Hypothalamus (tissue), 51 donors: ENCODE data around the gene PRKCA.

ENCODE experiments used
- DNase-seq, 51 donors: peaks; one replicate each; lab custom pipeline; 2025; lab: John Stamatoyannopoulos, UW

PRKCA gene

DNA sequence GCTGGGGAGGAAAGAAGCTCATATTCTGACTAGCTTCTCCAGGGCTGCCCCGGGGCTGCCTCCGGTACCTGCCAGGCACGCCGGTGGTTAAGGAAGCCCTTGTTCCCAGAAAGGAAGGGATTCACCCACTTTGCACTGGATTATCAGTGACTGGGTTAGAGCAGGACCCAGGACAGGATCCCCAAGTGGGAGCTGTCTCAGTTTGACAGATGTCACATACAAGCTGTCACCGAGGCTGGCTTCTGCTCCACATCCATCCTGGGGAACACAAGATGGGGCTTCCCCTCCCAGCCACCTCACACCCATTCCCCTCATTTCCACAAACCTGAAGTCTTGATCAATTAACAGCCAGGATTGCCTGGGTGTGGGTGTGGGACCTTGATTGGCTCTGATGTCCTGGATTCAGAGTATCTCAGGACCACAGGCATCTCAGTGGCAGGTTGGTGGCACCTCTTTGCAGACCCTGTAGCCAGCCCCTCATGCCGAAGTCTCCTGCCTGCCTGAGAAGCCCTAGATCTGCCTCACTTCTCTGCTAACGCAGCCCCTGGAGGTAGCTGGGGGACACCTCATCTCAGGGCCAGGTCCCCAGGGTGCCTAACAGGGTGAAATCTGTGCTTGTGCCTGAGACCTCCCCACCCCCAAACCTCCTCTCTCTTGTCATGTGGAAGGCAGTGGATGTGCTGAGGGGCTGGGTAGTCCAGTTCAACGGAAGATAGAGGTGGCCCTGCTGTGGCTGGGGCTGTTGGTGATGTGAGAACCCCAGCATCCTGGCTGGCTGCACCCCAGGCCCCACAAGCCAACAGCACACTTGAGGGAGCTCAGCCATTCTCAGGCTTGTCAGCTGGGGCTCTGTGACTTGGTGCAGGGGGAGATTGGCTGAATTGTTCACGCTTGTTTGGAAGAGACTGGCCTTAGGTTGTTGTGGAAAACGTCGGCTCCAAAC, 533.9 kb downstream of the PRKCA start:
- no peak for DNase-seq

DNA sequence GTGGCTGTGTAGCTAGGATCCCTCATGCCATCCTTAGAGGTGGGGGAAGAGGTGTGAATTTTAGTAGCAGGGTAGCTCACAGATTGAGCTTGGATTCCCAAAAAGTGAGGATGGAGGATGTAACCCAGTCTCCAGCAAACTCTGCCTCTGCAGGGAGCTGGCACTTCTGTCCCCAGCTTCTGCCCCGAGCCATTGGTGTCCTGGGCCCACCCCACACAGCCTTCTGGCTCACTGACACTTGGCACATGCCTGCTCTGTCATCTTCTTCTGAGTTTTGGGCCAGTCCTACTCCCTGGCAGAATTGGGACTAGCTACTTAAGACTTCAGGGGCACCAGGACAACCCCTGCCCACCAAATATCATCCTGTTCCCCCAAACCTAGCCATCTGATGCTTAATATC, 534.8 kb downstream of the PRKCA start:
- DNase-seq: no peak

- no peak for DNase-seq
These were observed 535.7 kb downstream of the PRKCA start for GRCh38 chr17:66837885-66838665.

- DNase-seq: no peak
These were observed 537.2 kb downstream of the PRKCA start for GRCh38 chr17:66839616-66840015.

GRCh38 chr17:66840061-66840460, 537.6 kb downstream of the PRKCA start:
- no peak for DNase-seq

DNA sequence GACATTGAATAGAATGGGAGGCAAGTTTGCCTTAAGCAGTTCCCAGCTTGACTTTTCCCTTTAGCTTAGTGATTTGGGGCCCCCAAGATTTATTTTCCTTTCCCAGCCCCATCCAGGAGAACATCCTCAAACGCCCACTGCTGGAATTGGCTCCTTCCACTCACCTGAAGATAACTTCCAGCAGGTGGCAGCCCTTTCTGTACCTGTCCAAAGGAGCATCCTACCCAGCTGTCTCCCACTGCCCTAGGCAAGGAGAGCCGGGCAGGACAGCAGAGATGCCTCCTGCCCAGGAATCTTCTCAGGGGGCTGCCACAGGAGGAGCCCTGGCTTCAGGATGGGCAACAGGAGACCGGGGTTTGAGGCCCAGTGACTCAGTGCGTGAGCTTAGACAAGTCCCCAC, 538.9 kb downstream of the PRKCA start:
- no peak for DNase-seq

DNA sequence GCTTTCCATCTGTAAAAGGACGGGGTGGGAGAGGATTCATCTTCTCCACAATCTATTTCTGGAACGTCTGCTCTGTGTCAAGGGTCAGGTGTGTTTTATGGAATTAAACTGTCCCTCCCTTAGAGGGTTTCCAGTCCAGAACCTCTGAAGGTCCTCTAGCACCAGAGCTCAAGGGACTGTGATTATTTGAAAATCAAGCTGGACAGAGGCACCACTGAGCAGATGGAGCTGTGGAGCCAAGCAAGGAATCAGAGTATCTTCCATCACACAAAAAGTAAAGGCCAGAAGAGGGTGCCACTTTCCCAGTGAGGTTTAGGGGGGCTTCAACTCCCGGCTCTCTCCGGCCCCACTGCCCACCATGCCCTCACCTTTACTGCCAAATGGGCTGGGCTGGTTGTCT, 539.3 kb downstream of the PRKCA start:
- DNase-seq: no peak

DNA sequence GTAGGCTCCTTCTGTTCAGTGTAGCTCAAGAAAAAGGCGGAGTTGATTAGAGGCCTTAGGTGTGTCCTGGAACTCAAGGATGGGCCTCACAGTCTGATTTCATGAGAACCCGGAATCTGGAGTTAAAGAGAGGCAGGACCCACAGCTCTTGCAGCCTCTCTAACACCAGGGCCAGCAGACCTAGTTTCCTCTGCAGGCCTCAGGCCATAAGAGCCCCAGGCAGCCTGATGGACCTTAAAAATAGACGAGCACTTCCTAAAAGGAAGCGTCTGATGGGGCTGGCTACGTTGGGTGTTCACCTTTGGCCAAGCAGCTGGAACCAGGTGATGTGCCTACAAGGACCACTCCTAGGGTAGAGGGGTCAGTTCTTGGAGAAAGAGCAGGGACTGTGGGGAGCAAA, 540.1 kb downstream of the PRKCA start:
- DNase-seq: no peak

DNA sequence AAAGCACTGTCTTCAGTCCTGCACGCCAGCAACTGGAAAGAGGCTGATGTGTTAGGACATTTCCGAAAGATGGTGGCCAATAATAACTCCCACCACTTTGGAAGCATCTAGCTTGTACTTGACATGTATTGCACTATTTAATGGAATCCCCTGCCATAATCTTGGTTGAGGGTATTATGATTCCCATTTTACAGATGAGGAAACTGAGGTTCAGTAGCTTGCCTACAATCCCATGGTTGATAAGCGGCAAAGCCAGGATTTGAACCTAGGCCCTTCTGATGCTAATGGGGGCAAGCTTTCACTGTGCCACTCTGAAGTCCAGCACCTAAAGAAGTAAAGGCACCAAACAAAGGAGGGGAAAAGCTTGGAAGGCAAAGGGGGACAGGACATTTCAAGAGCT, 540.5 kb downstream of the PRKCA start:
- DNase-seq: no peak

GRCh38 chr17:66843627-66844026, 541.2 kb downstream of the PRKCA start:
- no peak for DNase-seq

DNA sequence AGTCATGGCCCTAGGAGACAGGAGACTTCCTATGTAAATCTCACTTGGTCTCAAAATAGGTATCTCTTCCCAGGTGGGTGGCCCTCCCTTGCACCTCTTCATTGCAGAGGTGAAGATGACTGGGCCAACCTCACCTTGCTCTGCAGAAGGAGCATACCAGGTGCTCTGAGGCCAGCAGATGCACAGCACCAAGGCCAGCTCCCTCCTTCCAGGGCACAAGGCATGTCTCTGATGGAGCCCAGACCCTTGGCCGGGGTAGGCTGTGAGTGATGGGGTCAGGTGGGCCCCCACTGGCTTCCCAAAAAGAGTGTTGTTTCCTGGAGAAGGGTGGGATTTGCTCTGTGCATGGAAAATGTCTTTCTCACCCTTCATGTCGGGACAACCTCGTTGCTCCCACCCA, 545.3 kb downstream of the PRKCA start:
- DNase-seq: no peak

DNA sequence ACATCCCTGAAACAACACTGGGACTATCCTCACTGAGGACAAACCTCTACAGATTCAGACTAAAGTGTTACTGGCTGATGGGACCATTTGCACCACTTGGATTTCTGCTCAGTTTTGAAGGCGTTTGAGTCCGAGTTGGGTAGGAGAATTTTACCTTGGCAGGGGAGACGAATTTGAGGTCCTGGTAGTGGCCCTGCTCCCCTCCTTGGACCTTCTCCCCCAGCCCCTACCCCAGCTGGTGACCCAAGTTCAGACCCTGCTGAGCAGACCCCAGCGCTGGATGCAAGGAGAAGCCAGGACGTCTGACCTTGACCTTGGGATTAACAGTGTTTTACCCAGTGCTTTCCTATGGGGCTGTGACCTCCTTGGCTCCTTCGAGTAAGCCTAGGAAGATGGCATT, 546.1 kb downstream of the PRKCA start:
- DNase-seq: no peak

DNA sequence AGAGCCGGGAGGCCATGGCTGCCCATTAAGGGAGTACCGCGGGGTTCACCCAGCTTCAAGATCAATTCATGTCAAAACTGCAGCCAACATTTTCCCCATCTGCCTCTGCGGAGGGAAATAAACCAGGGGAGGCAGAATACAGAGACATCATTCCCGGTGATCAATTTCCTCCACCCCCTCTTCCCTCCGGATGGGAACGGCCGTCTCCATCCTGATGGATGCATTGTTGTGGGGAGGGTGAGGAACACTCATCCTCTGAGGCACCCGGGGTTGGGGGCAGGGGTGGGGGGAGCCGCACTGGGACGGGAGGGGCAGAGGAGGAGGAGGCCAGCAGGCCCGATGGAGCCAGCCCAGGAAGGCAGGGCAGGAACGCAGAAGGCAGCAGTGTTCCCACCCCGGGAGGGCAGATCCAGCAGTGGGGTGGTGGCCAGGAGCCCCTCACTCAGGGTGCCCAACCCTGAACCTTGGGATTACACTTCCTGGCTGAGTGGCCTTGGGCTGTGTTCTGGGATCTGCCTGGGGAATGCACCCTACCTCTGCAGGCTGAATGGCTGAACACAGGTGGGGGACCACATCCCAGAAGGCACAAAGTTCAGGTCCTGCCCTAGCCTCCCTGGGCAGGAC, 546.7 kb downstream of the PRKCA start:
- DNase-seq: no peak

- DNase-seq: no peak
These were observed 547.6 kb downstream of the PRKCA start for GRCh38 chr17:66849851-66850580.

- DNase-seq: no peak
These were observed 548.3 kb downstream of the PRKCA start for GRCh38 chr17:66850692-66851091.

DNA sequence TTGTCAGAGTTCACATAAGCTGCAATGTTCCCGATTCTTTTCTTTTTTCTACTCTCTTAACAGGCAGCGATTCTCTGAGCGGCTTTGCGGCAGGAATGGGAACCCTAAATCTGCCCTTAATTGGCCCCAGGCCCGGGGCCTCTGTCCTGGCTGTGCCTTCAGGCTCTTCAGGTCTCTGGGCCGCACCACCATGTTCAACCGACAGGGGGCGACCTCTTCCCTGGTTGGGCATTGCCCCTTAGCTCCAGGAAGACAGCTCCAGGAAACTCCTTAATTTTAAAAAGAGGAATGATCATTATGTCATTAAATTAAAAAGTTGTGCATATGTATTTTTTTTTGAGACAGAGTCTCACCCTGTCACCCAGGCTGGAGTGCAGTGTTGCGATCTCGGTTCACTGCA, 552.8 kb downstream of the PRKCA start:
- no peak for DNase-seq

DNA sequence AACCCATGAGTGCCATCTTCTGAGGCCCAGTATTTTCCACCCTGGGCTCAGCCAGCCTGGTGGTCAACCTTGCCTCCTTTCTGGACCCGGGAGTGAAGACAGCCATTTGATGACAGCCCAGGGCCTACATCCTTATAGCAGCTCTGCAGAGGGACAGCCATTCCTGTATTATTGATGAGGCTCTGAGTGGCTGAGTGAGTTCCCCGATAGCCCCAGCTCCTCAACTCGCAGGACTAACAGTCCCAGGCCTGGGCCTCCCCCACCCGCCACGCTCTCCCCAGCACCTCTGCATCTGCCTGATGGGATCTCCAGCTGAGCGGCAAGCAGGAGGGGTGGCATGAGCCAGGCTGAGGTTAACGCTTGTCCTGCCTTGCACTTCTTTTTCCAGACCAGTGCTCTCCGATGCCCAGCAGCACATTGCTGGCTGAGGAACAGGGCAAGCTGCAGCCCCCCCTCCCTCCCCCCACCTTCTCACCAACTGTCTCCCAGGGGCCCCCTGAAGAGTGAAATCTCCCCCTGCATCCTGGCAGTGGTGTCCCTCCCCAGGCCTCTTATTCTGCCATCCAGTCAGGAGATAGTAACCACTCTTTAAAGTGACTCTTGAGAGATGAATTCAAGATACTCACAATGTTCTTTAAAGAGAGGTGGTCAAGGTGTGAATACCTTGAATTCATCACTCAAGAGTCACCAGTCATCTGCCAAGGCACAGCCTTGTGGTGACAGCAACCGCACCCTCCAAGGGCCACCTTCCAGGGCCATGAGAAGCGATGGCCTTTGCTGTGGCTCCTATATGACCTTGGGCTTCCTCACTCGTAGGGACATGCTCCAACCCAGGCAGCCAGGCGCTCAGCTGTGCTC, 556.0 kb downstream of the PRKCA start:
- no peak for DNase-seq

- no peak for DNase-seq
These were observed 556.9 kb downstream of the PRKCA start for GRCh38 chr17:66859353-66859752.

DNA sequence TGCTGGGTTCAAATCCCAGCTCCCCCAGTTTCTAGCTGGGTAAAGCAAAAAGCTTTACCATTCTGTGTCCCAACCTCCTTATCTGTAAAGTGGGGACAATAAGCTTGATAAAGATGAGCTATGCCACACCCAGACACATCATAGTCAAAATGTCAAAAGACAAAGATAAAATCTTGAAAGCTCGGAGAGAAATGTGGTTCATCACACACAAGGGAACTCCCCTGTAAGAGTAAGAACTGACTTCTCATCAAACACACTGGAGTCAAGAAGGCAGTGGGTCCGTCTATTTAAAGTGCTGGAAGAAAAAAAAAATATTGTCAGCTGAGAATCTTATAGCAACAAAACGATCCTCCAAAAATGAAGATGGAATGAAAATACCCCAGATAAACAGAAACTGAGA, 557.8 kb downstream of the PRKCA start:
- DNase-seq: no peak
